Hematopoietic multipotent progenitor cell treated with erythropoietin and hydrocortisone succinate and interleukin-3 and kit ligand, for 6 days (in vitro differentiated cells): ENCODE measurements around the gene FBN1.
A peak's percentile ranks its signal among the peaks of the same experiment; 100 is the strongest.

Experiments used
- DNase-seq: peaks from one replicate; pipeline ENCODE4 v3.0.0-alpha.2; 2015

Gene FBN1

DNA sequence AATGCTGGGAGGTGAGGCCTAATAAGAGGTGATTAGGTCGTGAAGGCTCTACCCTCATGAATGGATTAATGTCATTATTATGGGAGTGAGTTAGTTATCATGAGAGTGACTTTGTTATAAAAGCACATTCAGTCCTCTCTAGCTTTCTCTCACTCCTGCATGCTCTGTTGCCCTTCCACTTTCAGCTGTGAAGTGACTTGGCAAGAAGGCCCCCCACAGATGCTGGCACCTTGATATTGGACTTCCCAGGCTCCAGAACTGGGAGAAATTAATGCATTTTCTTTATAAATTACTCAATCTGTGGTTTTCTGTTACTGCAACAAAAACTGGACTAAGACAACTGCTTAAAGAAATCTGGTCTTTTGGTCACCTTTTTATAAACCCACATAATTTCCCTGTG, 144.3 kb downstream of the FBN1 start:
- no peak for DNase-seq

DNA sequence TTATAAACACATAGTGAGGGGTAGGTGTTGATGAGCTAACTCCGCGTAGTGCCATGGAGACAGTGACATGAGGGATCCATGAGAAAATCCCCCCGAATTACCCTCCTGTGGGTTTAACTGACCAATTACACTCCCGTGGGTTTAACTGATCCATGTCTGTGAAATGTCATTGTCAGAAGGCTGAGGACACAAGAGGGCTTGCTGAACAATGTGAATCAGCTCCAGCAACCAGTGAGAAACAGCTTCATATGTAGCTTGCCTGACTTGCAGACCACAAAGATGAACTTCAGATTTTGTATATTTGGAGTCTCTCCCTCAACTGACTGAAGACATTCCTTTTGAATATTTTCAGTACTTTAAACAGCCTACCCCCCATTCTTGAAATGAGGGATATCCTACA, 144.9 kb downstream of the FBN1 start:
- DNase-seq, result no peak

DNA sequence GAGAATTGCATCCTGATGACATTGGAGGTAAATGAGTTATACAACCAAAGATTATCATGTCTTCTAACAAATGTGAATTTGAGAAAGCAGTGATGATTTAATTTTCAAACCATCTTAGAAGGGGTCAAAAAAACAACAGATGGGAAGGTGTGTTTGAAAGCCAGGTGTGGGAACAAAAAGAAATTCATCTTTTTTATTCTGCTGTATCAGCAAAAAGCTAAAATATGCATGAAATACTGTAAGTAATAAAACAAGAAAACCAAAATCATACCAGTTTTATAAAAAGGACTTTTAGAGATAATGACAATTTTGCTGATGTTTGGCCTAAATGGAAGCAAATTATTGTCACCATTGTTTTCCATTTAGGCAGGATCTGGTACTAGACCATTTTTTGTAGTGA, 145.5 kb downstream of the FBN1 start:
- DNase-seq, result no peak

DNA sequence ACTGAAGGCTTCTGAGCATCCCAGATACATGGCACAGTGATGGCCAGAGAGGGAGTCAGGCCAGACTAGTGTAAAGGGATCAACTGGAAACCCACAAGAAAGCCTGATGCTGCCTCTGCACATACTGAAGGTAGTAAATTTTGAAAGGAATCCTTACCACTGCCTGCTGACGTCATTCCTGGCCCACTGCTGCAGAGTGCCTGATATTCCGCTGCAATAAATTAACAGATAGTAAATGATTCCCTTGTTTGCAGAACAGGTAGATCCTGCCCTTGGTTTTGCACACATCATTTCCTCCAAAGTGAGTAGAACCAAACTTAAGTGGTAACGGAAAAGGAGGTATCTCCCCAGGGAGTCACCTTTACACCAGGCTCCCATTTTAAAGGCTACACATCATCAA, 146.7 kb downstream of the FBN1 start:
- no peak for DNase-seq

DNA sequence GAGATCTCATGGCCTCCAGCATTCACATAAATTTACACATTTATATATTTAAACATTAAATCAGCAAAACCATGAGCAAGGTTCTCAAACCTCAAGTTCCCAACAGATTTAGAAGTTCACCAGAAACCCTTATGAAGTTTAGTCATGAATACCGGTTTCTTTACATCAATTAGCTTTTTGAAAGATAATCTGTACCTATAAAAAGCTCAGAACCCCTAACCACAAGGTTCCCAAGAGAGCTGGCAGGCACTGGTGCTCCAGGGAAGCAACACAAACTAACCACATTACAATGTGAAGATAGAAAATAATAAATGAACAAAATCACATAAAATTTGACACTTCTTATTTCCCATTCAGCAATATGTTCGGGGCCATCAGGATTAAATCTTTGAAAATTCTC, 150.9 kb downstream of the FBN1 start:
- no peak for DNase-seq

DNA sequence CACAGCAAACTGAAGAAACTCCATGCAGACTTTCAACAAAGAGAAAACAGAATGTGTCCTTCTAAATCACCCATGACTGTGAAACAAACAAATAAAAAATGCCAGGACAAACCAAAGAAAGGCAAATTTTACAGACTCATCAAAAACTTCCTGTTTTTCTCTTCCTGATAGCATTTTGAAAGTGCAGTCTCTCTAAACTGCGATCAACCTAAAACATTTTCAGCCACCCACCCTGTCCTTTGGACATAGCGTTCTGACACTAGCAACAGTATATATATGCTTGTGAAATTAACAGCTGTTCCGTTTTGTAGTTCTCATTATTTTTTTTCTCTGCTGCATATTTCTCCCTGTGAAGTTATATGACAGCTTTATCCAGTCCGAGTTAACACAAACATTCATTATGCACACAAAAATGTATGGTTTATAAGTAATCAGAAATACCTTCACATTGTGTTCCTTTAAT, 151.7 kb downstream of the FBN1 start:
- no peak for DNase-seq

DNA sequence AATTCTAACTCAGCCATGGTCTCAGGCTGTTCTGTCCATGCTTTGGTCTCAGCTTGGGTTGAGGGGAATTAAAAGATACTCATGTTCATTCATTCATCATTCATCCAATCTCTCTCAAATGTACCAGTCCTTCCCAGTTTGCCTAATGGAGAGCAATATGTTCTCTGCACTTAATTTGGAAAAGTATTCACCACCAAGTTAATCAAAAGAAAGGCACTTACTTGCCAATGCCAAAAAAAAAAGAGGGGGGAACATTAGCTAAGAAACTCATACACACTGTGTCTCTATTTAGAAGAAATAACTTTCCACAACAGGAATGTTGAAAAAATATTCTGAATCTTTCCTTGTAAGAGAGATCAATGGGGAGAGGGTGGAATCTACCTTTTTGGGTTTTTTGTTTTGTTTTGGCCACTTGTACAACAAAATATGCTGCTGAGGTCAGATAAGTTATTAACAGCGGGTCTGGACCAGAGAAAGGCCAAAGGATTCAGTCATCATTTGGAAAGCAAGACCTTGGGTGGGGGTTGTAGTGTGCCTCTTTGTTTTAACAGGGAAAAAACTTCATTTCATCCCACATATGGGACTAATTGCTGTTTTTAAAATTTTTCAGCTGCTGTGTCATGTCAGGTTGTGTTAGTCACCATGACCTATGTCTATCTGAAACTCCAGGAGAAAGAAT, 152.3 kb downstream of the FBN1 start:
- DNase-seq, result no peak

DNA sequence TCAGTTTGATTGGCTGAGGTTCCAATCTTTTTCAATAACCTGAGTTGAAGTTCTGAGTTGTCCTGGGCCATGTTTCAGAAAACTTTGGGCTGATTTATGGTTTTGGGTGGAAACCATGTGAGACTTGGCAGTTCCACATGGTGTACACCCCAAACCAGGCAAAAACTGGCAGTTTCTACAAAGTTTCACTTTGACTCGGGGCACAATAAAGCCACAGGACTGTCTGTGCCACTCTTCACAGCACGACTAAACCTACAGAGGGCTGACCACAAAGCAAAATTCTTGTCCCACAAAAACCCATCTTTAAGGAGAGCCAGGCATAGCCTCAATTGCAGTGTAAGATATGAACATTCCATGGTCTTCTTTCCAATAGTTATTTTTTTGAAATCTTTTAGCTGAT, 159.3 kb downstream of the FBN1 start:
- DNase-seq, result no peak

DNA sequence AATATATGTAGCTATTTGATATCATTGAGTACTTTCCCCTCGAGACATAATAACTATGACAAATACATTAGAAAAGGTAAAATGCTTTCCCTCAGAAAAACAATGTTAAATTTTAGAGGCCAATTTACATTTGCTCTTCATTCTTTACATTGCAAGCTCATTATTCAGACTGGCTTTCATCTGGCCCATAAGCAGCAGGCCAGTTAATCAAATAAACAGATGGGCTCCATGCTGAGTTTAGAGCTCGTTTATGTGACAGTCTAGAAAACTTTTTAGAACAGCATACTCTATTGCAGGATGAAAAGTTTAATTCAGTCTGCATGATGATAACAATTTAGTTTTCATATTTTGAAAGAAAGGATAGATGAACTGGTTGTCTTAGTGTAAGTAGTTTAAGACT, 163.7 kb downstream of the FBN1 start:
- DNase-seq, result no peak

DNA sequence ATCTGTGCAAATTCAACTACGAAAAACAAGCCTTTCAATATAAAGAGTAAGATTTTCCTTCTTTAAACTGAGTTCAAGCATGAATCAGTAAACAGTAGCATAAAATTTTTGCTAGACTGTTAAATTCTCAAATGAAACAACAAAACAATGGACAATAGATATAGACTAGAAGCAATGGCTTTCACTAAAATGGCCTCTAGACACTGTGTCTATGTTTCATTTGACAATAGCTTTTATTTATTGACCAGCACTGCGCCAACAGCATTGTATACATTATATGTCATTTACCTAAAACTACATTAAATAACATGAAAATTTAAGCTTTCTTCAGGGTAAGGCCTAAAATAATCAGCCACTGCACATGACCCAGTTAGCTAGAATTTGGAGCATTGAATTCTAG, 165.8 kb downstream of the FBN1 start:
- DNase-seq, result no peak

DNA sequence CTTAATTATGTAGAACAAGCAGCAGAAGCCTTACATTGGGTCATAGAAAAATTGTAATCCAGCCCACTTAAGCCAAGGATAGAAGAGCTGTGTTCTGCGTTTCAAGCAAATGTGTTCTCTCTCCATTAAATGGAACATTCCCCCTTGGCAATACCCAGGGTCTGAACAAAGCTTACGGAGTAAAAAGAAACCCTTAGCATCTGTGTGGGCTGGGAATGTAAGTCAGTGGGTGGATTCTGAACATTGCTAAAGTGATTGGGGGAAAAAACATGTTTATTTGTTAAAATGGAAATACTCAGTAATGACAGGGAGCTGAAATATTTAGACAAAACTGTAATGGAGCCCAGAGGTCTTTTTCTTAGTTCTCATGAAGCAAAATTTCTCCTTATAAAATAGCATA, 166.9 kb downstream of the FBN1 start:
- DNase-seq, result no peak

DNA sequence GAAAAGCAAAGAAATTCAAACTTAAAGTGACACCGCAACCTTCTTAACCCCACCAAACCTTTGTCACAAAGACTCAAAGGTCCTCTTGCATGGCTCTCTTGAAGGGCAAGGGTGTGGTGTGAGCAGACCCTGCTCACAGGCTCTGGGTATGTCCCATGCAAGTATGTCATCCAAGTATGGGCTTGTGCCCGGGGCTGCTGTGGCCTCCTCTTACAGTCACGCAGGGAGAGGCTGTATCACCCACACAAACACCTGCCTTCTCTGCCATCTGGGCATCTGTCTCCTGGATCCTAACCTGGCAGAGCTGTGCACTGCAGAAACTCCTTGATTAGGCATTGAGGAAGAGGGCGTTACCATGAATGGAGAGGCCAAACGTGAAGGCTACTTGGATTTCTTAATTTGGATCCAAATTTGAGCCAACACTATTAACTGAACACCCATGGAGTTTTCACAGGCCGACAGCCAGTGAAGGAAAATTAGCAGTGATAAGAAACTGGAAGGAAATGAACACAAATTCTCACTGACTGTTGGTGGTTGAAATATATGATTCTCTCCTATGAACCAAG, 167.6 kb downstream of the FBN1 start:
- no peak for DNase-seq

DNA sequence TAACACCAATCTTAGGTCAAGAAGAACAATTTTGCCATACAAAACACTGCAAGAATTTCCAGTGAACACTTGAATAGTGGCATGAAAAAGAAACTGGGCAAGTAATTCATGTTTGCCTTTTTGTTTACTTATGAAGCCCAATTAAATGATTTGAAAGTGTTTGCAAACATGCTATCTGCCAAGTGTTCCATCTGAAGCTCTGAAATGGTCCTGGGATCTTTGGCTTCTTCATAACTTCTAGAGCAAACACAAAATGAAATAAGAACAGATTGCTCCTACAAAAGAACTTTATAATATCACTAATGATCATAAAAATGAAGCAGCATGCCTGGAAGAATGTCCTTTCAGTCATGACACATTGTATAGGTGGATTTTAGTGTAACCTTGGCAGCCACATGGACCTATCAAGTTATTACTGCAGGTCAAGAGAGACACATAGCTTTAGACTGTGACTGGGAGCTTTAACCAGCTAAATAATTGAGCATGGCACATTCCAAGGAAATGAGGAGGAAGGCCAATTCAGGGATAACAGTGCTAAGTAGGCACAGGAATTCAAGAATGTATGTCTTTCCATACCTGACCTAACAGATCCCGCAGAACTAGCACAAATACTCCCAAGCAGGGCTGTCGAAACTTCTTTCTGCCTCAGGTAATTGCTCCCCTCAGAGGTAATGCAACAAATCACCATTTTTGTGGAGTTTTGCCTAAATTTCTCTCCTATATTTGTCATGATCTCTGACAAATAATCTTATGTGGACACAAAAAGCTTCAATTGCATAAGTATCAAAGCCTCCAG, 169.7 kb downstream of the FBN1 start:
- DNase-seq, result no peak

DNA sequence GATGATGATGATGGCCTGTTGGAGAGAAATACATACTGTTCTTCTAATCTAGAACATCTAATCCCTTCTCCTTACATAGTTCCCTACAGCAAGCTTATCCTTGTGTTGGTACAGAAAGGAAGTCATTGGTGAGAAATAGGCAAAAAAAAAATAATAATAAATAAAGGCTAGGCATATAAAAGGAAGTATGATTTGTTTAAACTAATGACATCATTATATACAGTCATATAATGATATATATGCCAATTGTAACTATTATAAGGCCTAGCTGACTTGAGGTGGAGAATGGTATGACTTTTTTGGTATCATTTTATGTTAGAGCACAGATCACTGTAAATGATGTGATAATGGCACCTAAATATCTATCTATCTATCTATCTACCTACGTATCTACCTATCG, 171.8 kb downstream of the FBN1 start:
- DNase-seq, result no peak

DNA sequence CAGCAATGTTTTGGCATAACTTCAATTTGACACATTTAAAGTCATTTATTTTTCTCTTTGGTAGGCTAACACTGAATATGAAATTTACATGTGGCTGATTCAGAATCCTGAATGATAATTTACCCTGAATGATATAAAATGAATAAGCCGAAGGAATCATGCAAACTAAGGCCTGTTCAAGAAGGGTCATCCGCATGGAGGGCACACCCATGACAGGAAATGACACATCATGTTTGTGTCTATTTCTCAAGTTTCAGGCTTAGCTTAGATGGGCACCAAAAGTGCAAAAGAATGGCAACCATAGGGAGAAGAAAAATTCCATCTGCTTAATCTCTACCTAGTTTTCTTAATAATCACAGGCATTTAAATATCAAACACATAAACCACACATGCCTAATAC, 172.8 kb downstream of the FBN1 start:
- DNase-seq, result peak; percentile 17

DNA sequence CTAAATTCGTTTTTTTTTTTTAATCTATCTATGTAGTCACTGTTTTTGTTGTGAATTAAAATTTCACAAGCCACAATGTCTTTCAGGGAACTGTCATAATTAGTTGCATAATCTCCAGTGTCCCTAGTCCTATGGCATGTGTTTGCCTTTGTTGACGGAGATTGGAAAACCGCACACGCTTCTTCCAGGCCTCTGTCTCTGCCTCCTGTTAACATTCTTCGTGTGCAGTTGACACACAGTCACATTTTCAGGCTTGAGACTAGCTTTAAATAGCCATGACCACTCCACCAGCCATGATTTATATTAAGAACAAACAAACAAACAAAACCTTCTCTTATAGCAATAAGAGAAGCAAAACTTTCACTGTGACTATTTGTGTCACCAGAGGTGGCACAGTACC, 174.4 kb downstream of the FBN1 start:
- DNase-seq, result no peak

DNA sequence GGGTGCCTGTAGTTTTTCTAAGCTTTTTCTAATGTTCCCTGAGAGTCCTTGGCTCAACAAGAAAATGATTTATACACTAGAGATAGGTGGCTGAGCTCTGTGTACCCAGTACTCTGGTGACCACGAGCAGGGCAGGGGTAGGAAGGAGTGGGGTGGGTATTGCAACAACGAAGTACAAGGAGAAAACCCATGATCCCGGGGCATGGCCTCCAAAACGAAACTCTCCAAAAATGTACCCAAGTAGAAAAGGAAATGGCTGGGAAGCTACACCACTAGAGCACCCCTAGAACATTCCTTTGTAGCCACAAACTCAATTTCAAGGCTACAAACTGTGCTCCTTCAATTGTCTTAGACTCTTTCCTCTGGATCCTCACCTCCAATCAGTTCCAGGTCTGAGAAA, 175.4 kb downstream of the FBN1 start:
- no peak for DNase-seq

DNA sequence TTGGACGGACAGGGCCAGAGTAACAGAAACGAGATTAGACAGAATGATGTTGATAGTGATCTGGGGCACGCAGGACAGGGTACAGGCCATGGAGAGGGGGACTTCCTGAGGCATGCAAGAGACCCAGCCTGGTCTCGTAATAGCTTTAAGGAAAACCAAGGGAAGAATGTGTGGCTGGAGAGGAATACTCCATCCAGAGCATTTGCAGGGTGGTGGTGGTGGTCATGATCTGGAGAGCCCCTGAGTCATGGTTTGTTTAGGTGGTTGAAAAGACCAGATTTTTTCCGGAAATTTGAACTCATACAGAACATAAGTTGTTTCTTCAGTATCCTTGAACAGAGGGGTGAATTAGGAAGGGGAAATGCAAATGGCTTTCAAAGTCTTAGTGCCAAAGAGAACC, 175.8 kb downstream of the FBN1 start:
- DNase-seq, result no peak

DNA sequence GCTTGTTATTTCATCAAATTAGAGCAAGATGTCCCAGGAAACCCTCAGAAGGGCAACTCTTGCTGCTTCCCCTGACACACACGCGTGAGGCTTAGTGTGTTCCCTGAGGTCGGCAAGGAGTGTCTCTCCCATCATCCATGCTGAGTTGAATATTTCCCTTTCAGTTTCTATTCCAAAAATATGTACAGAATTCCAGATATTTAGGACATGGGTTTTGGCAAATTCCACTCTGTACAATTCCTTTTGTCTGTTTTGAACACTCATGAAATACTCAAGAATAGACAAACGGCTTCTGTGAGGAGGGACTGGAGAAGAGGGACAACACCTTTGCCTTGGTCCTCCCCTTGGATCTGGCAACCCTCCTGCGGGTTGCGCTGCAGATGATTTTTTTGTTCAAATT, 176.2 kb downstream of the FBN1 start:
- DNase-seq, result no peak

DNA sequence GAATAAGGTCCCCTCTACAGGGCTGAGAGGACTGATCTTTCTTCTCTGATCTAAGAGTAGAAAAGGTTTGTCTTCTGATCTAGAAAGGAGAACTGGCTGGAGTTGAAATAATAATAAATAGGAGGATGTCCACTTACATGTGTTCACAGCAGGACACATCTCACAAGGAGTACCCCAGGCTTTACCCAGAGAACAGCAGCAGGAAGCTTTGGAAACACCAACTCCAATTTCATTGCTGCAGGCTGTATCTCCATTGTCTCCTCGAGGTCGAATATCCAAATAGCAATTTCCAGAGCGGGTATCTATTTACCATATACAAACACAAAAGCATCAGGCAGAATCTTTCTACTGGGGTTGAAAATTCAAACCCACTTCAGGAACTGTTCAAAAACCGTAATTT, 177.7 kb downstream of the FBN1 start:
- no peak for DNase-seq

DNA sequence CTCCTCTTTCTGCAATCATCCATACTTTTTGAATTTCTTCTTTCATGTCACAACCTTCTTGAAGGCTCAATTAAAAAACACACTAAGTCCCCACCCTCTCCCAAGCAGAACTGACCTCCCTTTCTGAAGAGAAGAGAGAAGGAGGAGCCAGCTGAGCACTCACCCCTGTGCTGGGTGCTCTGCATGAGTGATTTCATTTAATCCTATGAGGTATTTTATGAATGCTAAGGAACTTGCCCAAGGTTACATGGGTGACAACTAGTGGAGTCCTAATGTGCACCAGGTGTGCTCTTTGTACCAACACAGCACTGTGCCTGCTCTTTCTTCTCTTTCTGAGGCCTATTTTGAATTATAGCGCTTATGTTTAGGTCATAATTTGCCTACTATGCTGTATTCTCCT, 178.7 kb downstream of the FBN1 start:
- no peak for DNase-seq

DNA sequence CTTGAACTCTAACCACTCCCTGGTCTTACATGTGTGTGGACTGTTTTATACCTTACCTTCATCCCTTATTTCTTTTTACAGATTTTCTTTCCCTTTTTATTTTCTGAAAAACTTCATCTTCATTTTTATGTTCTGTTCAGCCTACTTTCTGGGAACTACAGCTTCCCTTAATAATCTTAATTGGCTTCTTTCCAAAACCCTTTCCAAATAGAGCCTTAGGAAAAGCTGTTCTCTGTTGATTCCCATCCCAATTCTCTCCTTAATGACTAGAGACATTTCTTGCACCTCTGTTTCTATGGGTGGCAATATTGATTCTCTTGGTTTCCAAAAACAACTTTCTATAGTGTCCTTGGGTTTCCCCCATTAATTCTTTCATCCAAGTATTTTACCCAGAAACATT, 179.4 kb downstream of the FBN1 start:
- no peak for DNase-seq

DNA sequence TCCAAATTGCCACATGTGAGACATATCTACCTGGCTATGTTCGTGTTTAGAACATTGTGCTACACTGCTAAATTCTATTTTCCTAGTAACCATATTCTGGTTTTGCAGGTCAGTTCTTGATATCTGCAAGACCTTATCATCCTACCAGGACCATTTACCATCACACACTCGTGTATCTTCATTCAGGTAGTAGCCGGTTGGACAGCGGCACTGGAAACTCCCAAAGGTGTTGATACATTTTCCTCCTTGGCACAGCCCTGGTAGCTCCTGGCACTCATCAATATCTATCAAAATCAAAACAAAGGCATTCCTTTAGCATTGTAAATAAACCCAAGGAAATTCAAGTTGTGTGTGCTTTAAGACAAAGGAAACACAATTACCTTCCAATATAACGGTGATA, 180.1 kb downstream of the FBN1 start:
- no peak for DNase-seq

DNA sequence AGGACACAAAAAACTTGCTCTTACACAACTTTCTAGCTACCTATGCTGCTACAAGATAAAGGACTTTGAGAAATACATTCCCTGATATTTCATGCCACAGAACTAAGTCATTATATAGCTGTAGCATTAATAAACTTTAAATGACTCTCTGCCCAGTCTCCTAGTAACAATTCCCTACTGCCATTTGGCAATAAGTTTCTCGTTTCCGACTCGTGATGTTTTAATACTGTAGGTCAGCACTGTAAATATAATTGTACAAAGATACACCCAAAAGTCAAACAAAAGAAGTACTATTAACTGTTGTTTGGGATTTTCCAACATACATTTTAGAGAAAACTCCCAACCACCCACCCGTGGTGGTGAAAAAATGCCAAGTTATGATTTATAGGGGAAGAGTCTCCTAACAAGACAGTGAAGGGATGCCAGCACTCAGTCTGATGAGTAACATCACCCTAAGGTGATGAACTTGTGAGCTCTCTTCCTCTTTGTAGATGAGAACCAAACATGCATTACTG, 182.1 kb downstream of the FBN1 start:
- no peak for DNase-seq
